ENCODE results near the gene ALDH1A2.
A peak's percentile ranks its signal among the peaks of the same experiment; 100 is the strongest.

ALDH1A2 gene

DNA sequence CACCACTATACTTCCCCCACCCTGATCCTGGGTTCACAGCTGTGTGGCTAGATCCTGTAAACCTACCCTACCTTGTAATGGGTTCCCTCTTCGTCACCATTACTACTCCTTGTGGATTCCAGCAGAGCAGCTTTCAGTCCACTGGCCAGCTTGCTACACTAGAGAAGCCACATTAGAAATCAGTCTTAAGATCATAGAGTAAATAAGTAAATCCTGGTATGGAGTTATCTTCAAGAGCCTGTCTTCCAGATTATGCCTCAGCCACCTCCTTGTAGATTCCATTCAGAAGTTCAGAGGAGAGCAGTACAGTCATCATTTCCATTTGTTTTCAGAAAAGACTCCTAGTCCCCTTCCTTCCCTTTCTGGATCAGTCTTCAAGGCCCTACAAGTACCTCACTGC lies 123.7 kb downstream of the ALDH1A2 start:
- DNase-seq = no peak

GRCh38 chr15:57932348-57932747 lies 133.2 kb downstream of the ALDH1A2 start:
- DNase-seq = no peak

- DNase-seq = no peak
These were observed 133.9 kb downstream of the ALDH1A2 start for GRCh38 chr15:57931570-57931969.

GRCh38 chr15:57927091-57927631 lies 138.3 kb downstream of the ALDH1A2 start:
- no peak for DNase-seq

DNA sequence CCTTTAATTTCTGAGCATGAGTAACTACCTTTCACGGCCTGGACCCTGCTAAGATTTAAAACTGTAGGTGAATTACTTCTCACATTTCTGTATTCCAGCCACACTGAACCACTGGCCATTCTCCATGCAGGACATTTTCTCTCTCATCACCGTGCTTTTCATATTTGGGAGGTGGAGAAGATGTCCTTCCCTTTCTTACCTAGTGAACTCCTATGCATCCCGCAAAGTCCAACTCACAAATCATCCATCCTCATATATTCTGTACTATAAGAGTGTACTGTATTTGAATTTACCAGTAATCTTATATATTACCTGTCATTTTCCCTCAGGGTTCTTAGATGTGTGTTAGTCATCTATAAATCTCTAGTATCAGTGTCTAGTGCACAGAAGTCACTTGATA lies 139.9 kb downstream of the ALDH1A2 start:
- no peak for DNase-seq

DNA sequence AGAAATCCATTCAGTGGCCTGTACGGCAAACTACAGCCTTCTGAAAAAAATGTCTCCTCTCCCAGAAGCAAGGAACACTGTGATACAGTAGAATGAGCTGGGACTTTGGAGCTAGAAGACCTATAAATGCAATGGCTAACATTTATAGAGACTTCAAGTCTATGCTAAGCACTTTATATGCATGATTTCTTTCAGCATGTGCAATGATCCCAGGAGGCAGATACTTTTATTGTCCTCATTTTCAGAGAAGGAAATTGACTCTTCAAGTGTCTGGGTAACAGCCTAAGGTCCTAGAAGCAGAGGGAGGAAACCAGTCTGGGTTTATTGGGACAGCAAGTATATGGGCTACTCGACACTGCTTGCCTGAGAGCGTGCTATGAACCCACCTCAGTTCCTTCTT lies 140.9 kb downstream of the ALDH1A2 start:
- no peak for DNase-seq

- no peak for DNase-seq
These were observed 141.8 kb downstream of the ALDH1A2 start for GRCh38 chr15:57923750-57924149.

GRCh38 chr15:57923306-57923705 lies 142.2 kb downstream of the ALDH1A2 start:
- no peak for DNase-seq

DNA sequence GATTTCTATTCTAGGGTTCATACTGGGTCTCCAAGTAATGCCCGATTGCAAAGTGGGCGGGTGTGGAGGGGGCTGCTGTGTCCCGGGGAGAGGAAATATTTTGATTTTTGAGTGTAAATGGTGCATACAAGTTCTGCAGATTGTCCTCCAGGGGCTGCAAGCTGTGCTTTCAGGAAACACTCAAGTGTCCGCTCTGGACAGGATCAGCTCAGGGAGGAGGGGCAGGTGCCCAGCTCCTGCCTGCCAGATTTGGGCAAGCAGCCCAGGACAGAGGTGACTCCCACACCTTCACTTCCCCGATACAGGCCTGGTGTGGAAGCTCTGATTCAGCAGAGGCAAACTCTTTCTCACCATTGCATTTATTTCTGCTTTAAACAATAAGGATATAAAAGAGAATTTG lies 142.7 kb downstream of the ALDH1A2 start:
- DNase-seq = peak; percentile 49

DNA sequence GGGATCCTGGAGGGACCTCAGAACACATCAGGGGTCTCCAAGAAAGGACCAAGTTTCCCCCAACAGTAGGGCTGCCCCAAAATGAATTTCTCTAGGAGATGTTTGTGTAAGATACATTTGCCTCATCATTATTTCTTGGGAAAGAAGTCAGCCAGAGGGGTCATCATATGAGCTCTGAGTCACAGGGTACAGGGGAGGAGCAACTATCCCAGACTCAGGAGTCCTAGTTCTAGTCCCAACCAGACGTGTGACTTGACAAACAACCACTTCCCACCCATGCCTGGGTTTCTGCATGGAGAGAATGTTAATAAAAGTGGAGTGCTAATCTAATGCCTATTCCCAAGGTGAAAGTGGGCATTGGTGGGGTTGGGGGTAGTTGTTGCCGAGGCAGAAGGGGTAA lies 144.1 kb downstream of the ALDH1A2 start:
- no peak for DNase-seq

DNA sequence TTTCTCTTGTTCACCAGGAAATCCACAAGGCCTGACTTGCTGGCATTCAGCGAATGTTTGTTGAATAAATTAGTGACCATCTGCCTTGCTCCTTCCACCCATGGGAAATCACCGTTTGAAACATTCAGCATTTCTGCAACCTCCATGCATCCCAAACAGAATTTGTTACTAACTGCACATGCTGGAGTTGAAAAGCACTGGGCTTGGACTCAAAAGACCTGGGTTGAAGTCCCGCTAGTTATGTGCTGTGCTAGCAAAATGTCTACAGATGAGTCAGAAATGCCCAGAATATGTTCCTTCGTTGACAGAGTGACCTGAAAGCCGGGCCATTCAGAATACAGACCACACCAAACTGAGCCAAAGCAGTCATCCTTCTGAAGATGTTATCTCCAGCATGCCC lies 144.6 kb downstream of the ALDH1A2 start:
- no peak for DNase-seq

GRCh38 chr15:57919754-57920153 lies 145.8 kb downstream of the ALDH1A2 start:
- DNase-seq = no peak

GRCh38 chr15:57917998-57918397 lies 147.5 kb downstream of the ALDH1A2 start:
- DNase-seq = no peak

- no peak for DNase-seq
These were observed 148.8 kb downstream of the ALDH1A2 start for GRCh38 chr15:57916695-57917094.

DNA sequence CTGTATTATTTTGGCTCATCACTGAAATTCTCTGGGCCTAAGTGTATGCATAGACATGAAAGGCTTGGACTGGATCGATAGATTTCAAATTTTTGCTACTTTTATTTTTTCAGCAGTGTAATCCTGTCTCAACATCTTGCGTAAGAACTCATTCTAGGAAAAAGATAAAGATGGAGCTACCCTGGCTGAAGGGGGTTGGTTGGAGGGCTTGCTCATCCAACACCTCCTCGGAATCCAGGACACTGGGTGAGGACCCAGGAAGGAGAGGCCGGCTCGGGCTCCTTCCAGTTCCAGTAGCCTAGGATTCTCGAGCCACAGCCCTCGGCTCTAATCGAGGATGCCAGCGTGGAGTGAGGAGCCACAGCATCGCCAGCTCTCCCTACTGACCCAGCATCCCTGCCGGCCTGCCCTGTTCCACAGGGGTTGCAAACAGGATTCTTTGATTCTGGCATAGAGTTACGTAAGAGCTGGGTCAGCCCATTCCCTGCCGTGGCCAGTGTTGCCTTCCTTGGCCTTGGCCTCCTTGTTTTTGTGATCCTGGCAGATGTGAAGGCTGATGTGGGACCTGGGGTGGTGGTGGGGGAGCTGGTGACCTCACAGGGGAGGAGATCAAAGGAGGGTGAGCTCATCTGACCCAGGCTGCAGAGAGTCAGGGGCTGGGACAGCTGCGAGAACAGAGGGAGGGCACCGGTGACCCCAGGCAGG lies 149.5 kb downstream of the ALDH1A2 start:
- DNase-seq = no peak

- no peak for DNase-seq
These were observed 151.0 kb downstream of the ALDH1A2 start for GRCh38 chr15:57914350-57915055.

GRCh38 chr15:57911247-57911646 lies 154.3 kb downstream of the ALDH1A2 start:
- DNase-seq = no peak

DNA sequence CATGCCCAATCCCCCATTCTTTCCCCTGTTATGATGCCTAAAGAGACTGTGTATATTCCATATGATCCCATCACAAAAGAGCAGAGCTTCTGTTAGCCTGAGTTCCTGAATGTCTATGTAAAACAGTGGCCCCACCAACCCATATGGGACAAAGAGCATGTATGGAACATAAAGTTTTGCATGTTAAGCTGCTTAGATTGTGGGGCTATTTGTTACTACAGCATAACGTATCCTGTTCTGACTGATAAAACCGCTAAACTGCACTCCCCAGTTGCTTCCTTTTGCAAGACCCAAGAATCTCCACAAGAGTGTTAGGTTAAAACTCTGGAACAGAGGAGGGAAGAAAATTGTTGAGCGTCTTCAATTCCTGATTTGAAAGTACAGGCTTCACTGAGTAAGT lies 154.8 kb downstream of the ALDH1A2 start:
- DNase-seq = no peak

DNA sequence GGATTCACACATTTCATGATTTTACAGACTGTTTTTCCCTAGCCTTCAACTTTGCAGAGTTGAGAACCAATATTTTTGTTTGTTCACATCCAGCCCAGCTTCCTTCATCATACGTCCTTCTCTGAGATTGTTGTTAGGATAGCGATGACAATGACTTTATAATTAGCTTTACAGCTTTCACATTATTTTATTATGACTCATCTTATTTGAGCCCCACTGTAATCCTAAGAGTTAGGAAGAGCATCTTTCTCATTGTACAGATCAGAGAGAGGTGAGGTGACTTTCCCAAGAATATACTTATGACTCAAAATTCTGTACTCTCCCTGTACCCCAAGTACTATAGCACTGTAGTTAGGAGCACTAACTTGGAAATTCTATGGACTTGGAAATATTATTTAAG lies 156.1 kb downstream of the ALDH1A2 start:
- DNase-seq = no peak

GRCh38 chr15:57903626-57904025 lies 161.9 kb downstream of the ALDH1A2 start:
- no peak for DNase-seq

Measured in RPMI8226 (cell line).